Putamen (tissue), 1 donor: ENCODE results near the gene MGMT.

Experiments used
- DNase-seq: peaks from one replicate; pipeline ENCODE4 v3.0.0-alpha.2; 2016; ENCODE audit warnings: low spot score

Gene MGMT

DNA sequence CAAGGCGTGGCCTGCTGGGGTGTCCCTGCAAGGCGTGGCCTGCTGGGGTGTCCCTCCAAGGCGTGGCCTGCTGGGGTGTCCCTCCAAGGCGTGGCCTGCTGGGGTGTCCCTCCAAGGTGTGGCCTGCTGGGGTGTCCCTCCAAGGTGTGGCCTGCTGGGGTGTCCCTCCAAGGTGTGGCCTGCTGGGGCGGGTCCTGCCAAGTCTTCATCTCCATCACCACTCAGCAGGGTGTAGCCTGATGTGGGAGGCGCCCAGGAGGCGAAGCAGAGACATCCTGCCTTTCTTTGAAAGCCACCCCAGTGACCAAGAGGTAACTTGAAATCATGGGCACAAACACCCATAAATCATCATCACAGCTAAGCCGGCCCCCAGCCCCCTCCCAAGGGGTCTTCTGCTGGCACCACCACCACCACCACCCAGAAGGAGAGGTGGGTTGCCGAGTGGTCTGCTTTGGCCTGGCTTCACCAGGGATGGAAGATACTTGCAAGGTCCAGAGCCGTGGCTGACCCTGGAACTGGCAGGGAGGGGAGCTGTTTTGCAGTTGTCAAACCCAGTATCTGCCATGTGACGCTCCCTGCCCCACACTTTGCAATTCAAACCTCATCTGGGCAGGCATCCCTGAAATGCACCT, 306.4 kb downstream of the MGMT start:
- no peak for DNase-seq

- DNase-seq = no peak
Measured at GRCh38 chr10:129774082-129774735, 307.2 kb downstream of the MGMT start.

DNA sequence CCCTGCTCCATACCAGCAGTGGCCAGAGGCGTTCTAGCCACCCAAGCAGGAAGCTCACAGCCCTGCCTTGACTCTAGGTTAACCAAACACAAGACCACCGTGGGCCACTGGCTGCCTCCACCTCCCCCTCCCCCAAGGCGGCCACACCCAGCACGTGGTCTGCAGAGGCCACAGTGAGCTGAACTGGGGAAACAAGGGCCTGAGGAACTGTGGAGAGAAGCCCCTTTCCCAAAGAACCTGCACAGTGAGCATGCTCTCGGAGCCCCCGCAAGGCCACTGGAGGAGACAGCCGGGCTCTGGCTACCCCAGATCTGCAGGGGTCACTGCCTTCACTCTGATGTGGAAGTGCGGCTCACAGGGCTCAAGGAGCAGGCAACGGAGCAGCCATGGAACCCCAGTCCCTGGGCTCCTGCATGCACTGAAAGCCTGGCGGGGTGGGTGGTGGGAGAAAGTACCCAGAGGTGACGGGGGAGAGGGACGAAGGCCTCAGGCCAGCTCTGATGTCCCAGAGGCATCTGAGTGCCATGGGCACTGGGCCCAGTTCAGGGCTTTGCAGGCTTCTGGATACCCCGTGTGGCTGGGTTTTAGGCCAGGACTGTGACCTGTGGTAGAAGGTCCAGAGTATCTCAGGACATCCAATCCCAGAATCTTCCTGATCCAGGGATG, 307.8 kb downstream of the MGMT start:
- no peak for DNase-seq

DNA sequence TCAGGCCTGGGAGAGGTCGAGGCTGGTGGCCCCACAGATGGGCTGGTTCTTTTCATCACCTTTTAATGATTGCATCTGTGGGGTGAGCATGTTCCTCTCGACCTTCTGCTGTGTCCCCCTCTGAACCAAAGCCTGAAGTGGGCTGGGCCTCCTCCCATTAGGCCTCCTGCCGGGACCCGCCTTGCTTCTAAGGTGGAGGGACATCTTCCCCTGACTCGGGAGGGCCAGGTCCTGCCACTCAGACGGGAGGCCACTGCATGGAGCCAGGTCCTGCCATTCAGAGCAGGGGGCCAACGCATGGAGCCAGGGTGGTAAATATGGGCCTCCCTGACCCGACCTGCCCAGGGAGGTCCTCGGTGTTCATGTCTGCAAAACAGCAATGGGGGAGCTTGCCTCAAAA, 308.6 kb downstream of the MGMT start:
- no peak for DNase-seq

GRCh38 chr10:129777687-129778086, 310.6 kb downstream of the MGMT start:
- no peak for DNase-seq

GRCh38 chr10:129778571-129778970, 311.5 kb downstream of the MGMT start:
- no peak for DNase-seq

- DNase-seq = no peak
Measured at GRCh38 chr10:129779126-129780111, 312.4 kb downstream of the MGMT start.

DNA sequence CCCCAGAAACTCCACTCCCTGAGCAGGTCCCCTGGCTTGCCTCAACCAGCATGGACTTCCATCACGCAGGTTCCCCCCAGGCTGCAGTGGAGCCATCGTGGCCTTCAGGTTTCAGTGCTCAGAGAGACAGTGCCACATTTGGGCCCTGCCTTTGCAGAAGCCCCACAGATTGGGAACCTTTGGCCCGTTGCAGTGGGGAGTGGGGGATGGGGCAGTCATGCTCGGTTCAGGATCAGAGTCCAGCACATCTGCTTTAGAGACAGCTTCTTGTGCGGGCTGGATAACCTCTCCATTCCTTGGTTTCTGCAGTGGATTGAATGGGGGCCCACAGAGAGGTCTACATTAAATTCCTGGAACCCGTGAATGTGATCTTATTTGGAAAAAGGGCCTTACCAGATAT, 313.2 kb downstream of the MGMT start:
- no peak for DNase-seq

DNA sequence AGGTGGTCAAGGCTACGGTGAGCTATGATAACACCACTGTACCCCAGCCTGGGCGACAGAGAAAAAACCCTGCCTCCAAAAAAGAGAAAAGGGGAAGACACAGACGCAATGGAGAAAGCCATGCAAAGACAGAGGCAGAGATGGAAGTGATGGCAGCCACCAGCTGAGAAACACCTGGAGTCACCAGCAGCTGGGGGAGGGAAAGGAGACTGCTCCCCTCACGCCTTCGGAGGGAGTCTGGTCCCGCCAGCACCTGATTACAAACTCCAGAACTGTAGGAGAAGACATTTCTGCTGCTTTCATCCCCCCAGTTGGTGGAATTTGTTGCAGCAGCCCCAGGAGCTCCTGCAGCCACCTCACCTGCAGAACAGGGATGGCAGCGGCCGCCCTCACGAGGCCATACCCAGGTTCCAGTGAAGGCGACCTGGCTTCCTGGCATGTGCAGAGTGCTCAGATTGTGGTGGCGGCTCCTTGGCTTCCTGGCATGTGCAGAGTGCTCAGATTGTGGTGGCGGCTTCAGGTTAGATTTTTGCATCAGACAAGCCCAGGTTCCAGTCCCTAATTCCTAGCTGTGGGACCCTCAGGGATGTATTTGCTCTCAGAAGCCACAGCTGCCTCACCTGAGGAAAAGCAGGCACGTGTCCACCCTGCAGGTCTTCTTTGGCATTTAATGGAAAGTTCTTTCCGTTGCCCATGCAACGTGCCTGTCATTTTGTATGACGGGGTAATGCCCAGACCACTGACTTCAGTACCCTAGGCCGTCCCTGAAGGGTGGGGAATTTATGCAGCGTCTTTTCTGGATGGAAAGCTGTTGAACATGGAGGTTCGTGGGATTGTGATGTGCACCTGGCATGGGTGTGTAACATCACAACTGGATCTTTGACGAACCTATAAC, 314.1 kb downstream of the MGMT start:
- no peak for DNase-seq

- DNase-seq = no peak
Measured at GRCh38 chr10:129784291-129784690, 317.2 kb downstream of the MGMT start.

DNA sequence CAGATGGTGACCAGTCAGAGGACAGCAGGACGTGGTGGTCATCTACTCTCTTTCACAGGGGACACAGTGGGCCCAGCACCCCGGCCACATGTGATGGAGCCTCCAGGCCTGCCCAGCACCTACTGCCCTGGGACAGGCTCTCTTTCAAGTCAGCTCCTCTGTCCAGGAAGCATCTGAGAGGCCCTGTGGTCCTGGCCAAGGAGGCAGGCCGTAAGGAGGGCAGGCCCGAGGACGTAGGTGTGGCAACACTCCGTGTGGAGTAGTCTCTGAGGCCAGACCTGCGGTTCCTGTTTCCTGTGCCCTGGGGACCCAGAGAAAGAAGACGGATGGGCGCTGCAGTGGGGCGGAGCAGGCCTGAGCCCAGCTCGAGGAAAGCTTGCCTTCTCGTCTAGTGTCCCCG, 317.9 kb downstream of the MGMT start:
- no peak for DNase-seq

DNA sequence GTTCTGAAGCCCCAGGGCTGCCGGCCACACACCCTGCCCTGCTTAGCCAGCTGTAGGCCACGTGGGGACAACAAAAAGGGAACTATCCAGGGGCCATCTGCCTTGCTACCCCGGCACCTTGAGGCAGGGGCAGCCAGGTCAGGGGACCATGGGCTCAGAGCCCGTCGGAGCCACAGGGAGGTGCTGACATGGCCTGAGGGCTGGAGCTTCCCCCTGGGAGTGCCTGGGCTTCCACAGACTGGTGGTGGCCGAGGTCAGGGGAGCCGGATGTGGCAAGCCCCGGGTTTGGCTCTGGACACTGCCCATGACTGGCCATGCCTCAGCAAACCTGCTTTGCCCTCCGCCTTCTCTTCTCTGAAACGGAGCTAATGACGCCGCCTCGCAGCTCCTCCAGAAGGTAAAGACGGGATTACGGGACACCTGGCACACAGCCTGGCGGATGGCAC, 318.5 kb downstream of the MGMT start:
- DNase-seq = no peak

GRCh38 chr10:129786216-129786615, 319.2 kb downstream of the MGMT start:
- no peak for DNase-seq

DNA sequence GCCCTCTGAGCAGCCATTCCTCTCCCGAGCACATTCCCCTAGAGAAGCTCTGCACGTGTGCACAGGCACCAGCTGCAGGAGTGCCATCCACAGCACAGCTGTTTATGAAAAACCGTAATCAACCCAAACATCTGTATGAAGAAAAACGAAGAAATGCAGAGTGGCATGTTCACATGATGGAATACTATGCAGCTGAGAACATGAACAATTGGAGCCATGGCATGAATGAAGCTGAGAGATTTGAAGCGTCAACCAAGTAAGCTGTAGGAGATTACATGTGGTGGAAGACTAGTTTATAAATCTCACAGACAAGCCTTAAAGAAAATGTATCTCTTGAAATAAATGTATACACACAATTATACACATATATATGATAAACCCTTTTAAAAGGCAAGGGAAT, 320.5 kb downstream of the MGMT start:
- no peak for DNase-seq

- no peak for DNase-seq
Measured at GRCh38 chr10:129788215-129788614, 321.2 kb downstream of the MGMT start.

DNA sequence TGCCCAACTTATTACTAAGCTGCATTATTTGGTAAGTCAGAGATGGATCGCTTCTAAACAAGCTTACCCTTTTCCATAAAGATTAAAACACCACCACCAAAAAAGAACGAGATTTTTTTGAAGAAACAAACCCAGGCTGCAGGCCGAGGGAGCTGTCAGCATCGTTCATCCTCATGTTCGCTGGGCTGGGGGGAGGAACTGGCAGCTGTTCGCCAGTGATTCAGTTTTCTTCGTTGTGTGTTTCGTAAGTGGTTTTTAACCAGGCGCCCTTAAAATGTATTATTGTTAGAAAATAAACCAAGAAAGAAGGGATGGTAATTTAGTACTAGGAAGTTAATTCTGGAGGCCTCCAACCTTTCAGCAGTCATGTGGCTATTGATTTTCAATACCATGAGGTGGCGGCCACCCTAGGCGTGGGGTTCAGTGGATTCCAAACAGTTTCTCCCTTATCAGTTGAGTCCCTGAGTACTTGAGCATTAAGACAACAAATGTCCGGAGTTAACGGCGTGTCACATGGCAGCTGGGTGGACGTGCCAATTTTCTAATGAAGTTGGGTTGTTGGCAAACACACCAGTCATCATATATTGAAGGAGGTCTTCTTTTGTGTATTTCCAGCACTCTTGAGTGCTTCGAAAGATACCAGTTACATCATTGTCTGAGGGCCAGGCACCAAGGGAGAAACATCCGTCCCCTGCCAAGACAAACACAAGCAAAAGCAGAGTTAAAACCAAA, 323.8 kb downstream of the MGMT start:
- DNase-seq = no peak

GRCh38 chr10:129792141-129792540, 325.1 kb downstream of the MGMT start:
- no peak for DNase-seq

DNA sequence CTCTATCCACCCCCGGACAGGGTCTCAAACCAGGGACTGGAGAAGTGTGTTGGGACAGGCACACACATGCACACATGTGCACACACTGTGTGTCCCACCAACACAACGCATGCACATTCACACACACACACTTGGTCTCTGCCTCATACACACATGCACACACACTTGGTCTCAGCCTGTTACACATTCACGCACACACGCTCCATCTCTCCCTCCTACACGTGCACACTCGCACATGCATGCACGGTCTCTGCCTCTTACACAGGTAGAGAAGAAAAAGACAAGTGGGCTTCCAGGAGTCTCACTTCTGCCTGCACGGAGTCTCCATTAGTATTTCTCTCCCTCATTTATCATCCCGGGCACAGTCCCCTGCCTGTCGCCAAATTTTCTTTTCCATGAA, 325.8 kb downstream of the MGMT start:
- DNase-seq = no peak

DNA sequence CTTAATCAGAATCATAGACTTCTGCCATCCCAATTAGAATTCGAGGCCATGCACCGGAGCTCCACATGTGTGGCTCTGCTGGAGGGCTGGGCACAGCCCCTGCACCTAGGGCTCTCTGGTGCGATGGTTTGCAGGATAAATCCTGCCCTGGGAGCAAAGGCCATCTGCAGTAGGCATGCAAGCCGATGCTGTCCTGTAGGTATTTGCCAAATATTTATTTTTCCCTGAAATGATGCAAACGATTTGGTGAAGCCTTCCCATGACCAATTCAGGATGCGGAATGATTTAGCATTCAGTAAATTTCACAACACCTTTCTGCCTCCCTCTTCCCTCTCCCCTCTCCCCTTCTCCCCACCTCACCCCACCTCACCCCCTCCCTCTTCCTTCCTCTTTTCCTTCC, 326.4 kb downstream of the MGMT start:
- DNase-seq = no peak

DNA sequence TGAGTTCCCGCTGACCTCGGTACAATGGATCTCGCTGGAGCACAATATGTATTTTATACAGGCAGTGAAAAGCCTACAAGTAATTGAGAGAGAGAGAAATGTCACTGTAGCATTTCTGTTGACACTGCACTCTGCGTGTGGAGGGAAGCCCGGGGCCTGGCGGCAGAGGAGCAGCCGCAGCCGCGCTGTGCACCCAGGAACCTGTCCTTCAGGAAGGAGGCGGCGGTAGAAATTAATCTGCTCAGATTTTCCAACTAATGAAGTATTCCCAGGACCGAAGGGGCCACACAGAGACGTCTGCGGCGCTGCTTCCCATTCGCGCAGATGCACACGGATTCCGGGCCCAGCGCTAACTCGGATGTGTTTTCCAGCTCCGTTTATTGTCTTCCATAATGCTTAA, 327.0 kb downstream of the MGMT start:
- no peak for DNase-seq
